NB4 (cell line): ENCODE measurements around the gene GPATCH8.

ENCODE experiments used
- POLR2A ChIP-seq: IDR thresholded peaks from 2 replicates; pipeline ENCODE4 v1.6.1; 2011; ENCODE audit warnings: mild to moderate bottlenecking; ENCODE audit not compliant: insufficient read length; ENCODE audit errors: extremely low read depth
- TF ChIP-seq, protein P1 (sequence below): IDR thresholded peaks from one replicate; pipeline ENCODE4 v1.5.1; 2012; ENCODE audit warnings: low read depth, low read length
- TF ChIP-seq, protein P2 (sequence below): IDR thresholded peaks from 2 replicates; pipeline ENCODE4 v1.6.1; 2011; ENCODE audit warnings: low read depth, low read length

DNA sequence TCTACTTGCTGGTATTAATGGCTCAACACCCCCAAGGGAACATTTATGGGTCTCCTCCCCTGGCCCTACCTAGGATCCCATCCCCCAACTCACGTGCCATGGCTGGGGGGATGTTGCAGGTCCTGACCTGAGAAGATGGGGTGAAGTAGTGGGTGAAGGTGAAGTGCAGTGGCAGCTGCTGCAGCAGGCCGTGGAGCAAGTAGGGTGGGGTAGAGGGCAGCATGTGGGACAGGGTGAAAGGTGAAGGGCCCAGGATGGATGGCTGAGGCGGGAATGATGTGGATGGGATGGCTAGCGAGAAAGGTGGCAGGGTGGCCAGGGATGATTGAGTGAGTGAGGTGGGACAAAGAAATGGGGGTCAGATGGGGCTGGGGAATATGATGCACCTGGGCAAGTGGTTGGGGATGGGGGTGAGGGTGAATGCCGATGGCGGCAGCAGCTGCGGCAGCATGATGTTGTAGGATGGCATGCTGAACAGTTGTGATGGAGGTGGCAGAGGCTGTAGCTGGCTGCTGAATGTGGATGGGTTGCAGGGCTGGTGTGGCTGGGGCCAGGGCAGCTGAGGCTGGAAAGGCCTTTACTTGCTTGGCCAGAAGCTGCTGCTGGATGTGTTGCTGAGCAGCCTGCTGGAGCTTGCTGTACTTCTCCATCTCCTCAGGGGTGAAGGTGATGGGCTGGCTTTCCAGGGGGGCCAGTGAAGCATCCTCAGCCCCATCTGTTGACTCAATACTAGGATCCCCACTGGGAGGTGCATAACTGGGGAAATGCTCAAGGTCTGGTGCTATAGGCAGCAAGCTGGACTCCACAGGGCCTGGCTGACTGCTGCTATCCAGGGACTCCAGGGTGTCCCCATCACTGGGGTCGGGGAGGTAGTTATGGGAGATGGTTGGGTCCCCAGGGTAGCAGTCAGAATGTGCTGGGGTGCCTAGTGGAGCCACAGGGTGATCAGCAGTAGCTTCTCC, 105.4 kb downstream of the GPATCH8 start:
- TF ChIP-seq, protein P1, sequence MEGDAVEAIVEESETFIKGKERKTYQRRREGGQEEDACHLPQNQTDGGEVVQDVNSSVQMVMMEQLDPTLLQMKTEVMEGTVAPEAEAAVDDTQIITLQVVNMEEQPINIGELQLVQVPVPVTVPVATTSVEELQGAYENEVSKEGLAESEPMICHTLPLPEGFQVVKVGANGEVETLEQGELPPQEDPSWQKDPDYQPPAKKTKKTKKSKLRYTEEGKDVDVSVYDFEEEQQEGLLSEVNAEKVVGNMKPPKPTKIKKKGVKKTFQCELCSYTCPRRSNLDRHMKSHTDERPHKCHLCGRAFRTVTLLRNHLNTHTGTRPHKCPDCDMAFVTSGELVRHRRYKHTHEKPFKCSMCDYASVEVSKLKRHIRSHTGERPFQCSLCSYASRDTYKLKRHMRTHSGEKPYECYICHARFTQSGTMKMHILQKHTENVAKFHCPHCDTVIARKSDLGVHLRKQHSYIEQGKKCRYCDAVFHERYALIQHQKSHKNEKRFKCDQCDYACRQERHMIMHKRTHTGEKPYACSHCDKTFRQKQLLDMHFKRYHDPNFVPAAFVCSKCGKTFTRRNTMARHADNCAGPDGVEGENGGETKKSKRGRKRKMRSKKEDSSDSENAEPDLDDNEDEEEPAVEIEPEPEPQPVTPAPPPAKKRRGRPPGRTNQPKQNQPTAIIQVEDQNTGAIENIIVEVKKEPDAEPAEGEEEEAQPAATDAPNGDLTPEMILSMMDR = no peak
- TF ChIP-seq, protein P2, sequence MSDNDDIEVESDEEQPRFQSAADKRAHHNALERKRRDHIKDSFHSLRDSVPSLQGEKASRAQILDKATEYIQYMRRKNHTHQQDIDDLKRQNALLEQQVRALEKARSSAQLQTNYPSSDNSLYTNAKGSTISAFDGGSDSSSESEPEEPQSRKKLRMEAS = no peak
- TF ChIP-seq POLR2A = no peak
